Limb (tissue), 2 donors: ENCODE results near the gene ASPSCR1.

Source experiments
- DNase-seq, 2 donors: peaks; one replicate each; pipeline ENCODE4 v3.0.0-alpha.2; 2016; ENCODE audit errors: extremely low spot score in 2 of 2

ASPSCR1 gene, protein sequence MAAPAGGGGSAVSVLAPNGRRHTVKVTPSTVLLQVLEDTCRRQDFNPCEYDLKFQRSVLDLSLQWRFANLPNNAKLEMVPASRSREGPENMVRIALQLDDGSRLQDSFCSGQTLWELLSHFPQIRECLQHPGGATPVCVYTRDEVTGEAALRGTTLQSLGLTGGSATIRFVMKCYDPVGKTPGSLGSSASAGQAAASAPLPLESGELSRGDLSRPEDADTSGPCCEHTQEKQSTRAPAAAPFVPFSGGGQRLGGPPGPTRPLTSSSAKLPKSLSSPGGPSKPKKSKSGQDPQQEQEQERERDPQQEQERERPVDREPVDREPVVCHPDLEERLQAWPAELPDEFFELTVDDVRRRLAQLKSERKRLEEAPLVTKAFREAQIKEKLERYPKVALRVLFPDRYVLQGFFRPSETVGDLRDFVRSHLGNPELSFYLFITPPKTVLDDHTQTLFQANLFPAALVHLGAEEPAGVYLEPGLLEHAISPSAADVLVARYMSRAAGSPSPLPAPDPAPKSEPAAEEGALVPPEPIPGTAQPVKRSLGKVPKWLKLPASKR

DNA sequence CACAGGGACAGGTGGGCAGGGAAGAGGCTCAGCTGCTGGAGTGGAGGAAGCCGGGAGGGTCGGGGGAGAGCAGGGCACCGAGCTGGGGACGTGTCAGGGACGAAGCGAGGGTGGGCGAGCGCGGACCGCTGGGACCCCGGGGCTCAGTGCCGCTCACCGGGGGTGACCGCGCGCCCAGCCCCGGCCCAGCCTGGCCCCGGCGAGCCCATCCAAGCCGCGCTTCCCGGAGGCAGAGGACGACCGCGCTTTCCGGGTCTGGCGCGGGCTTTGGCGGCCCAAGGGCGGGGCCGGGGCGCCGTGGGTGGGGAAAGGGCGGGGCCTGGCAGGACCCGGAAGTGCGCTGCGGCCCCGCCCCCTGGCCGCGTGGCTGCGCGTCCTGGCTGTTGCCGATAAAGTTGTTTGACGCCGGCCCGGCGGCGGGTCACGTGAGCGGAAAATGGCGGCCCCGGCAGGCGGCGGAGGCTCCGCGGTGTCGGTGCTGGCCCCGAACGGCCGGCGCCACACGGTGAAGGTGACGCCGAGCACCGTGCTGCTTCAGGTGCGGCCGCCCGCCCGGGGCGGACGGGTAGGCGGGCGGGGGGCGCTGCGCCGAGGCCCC is at the start of gene ASPSCR1:
Gene ASPSCR1 (plus strand): TSS at position 419 of the 598 bp plus-strand sequence. CDS start 18 bp downstream, at position 437.
- DNase-seq, result peak; percentile 91 to 97

DNA sequence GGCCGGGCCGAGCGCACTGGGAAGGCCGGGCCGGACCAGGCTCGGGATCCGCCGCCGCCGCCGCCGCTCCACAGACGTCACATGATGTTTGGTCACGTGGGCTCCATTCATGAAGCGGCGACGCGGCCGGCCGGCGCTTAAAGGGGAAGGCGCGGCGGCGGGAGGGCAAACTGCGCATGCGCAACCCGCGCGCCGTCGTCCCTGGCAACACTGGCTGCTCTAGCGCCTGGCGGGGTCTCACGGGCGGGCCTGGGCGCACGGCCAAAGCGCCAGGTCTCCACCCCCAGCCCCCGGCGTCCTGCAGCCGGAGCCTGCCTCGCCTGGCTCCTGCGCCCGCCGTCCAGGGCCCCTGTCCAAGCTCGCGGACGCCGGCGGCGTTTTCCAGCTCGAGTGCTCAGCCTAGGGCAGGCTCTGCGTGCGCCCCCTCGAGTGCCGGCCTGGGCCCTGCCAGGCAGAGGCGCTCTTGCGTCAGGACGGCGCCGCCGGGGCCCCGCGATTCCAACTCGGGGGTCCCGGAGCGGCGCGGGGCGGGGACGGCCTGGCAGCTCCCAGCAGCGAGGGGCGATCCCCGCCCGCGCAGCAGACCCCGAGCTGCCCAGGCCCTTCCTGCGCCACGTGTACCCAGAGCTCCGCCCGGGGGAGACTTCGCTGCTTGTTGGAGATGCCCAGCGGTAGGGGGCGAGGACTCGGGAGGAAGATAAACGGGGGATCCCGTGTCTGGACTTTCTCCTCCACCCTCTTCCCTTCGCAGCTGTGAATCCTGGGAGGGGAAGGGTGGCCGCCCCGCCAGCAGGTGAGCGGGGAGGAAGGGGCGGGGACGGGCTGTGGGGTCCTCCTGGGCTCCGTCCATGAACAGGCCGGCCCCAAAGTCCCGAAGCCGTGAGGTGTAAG is 49.5 kb upstream of the ASPSCR1 start, which contains the start of gene MAFG:
Gene MAFG (minus strand): TSS at position 83 of the 891 bp plus-strand sequence. CDS start 4,550 bp downstream, outside the sequence.
- DNase-seq, result peak; percentile 95 to 98

DNA sequence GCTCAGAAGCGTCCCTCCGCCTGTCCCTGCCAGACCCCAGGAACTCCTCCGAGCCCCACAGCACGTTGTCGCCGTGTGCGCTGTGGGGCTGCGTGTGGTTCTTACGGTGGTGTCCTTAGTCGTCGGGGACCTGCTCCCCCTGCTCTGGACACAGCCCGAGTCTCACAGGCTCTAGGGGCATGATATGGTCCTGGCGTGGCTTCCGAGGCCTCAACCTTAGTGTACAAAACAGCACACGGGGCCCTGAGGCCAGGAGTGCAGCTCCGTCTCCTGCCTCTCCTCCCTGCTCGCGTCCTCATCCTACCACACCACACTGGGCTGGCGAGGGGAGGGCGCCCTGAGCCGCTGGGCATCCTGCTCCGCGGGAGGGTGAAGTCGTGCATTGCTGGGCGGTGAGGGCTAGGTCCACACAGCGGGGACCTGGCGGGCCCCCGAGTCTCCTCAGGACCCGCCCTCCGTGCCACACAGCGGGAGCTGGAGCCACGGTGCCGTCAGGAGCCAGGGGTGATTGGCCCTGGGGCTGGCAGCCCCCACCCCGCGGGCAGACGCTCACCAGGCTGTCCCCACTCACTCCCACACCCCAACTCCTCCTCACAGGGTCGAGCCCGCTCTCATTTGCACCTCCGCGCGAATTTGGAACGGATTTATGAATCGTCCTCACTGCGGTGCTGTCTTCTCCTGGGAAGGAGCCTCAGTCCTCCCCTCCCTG is 48.7 kb upstream of the ASPSCR1 start:
- no peak for DNase-seq

DNA sequence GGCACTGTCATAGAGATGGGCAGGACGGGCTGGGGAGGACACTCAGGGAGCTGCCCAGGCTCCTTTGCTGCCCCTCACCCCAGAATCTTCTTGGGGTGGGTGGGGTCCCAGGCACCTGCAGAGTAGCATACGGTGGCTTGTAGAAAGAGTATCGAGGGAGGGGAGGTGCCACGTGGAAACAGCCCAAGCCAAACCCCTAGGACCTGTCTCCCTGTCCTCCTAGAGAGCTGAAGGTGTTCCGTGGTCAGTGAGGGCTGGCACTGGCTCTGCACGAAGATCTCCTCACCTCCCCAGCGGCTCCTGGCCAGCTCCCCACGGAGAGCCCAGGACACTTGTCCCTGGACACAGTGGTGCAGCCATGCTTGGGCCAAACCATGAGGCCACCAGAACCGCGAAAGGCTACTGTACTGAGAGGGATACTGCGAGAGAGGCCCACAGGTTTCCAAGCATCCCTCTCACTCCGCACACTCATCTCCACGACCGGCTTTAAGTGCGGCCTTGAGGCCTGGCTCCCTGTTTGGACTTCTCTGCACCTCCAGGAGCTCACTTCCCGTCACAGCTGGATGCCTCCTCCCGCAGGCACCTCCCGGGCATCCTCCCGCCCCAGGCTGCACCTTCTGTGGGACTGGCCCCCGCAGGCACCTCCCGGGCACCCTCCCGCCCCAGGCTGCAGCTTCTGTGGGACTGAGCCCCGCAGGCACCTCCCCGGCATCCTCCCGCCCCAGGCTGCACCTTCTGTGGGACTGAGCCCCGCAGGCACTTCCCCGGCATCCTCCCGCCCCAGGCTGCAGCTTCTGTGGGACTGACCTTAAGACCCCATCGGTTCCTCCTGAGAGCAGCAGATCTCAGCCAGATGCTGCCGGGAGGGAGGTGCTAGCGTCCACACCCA is 47.9 kb upstream of the ASPSCR1 start:
- DNase-seq, result no peak

DNA sequence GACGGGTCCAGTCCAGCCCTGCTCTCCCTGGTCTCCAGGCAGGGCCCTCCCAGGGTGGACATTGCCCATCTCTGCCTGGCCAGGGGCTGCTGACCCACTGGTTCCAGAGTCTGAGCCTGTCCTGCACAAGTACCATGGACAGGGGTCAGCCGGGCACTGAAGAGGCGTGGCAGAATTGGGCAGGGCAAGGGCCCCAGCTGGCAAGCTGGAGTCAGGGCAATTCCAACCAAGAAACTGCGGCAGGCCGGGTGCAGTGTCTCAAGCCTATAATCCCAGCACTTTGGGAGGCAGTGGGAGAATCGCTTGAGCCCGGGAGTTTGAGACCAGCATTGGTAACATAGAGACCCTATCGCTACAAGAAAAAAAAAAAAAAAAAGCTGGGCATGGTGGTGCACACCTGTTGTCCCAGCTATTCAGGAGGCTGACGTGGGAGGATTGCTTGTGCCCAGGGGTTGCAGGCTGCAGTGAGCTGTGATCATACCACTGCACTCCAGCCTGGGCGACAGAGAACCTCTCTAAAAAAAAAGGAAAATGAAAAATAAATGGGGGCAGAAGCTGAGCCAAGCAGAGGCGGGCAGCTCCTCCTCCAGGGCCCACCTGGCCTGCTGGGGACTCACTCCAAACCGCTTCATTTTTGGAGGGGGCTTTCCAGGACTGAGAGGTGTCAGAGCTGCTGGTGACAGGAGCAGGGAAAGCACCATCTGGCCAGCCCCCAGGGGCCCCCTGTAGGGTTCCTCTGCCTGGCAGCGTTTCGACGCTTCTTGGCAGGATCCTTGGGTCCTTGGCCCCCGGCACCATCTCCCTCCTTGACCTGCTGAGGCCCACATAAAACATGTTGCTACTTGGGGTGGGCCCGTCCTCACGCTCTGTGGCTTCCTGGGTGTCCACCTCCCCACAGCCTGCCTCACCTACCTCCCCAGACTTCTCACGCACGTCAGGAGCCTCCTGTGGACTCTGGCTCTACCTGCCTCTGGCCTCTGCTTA is 47.0 kb upstream of the ASPSCR1 start:
- DNase-seq, result no peak

DNA sequence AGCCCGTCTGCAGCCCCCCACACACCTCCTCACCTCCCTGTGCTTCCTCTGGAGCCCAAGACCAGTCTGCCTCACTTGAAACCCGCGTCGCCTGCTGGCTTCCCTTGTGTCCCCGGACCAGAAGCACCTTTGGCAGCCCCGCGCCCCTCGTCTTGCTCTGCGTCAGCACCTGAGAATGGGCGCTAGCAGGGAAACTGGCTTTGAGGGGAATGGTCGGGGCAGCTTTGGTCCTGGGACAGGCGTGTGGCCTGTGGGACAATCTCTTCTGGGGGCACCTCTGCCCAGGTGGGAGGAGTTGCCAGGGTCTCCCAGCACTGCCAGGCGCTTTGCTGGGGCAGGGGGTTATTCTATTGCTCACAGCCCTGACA is 46.3 kb upstream of the ASPSCR1 start:
- no peak for DNase-seq

DNA sequence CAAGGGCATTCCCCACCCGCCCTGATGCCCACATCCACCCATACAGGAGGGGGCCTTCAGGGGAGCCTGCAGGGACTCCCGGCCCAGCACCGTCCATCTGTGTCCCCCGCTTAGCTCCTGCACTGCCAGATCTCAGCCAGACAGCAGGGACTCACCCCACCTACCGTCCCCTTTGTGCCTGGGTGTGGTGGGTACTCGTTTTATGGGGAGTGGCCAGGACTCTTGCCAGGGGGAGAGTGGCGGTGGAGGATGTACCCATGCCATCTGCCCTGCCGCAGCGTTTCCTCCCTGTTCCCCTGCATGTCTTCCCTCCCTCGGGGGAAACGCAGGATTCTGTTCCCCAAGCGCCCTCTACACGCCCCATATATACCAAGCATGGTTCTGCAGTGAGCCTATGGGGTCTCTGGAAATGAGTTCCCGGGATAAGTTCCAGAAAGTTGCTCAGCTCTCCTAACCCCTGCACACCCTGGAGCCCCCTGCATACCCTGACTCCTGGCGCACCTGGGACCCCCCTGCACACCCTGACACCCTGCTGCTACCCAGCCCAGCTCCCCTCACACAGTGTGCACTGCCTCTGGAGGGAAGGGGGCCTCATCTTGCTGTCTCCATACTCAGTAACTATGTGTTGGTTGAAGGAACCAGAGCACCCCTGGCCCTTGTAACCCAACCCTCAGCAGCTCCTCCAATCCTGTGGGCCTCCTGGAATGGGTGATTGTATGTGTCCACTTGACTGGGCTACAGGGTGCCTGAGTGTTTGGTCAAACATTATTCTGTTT is 45.7 kb upstream of the ASPSCR1 start:
- no peak for DNase-seq

DNA sequence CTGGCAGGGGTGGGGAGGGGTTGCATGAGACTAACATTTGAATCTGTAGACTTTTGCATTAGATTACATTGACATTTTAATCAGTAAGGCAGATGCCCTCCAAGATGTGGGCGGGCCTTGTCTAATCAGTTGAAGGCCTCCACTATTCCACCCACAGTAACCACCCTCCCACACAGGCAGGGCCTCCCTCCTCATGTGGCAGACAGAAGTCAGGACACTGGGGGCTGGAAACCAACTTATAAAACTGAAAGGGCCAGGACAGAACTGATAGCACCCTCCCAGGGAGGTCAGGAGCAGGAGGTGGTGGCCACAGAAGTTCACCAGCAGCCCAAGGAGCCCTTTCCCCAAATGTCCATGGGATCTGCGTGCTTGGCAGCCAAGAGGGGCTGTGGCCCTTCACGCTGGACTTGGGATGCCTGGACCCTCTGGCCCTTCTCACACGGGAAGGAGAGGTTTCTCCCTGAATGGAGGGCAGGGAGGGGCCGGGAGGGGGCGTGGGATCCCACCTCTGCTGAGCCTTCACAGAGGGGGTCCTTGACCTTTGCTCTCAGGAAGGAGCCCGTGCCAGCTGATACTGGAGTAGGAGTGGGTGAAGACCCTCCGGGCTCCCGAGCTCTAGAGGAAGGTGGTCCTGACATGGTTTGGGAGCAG is 45.0 kb upstream of the ASPSCR1 start:
- DNase-seq, result no peak

DNA sequence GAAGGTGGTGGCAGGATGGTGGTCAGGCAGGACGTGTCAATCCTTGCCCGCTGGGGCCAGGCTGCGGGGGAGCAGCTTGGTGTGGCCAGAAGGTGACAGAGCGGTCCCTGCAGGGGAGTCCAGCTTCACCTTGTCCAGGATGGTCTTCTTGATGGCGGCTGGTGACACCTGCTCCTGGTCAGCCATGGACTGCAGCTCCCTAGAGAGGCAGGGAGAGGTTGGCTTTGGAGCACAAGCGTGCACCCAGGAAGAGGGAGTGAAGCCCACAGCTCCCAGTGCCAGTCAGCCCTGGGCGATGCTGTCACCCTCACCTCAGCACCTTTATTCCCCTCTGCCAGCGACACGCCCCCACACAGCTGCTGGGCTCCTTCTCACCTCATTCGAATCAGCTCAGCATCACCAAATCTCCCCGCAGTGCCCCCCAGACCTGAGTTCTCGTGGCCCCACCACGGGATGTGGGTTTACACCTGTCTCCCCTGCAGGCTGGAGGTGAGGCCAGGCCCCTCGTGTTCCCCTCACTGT is 44.2 kb upstream of the ASPSCR1 start:
- no peak for DNase-seq

DNA sequence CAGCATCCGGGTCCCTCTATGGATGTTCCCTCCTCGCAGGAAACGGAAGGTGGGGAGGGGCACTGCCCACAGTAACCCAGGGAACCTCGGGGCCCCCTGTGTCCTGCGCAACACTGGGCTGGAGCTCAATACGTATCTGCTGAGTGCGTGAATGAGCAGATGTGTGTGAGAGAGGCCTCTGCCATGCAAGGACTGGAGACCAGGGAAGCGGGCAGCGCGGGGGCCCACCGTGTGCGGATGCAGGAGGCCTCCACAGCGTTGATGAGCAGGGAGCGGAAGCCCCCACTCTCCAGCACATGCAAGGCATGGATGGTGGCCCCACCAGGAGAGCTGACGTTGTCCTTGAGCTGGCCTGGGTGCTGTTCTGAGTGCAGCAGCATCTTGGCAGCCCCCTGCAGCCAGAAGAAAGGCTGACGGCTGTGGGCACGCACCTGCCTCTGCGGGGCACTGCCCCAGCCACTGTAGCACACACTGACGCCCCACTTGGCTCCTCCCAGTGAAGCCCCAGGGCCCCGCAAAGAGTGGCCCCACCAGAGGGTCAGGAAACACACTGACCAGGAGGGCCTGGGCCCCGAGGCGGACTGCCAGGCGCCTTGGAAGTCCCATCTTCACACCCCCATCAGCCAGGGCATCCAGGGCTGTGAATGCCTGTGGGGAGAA is 43.2 kb upstream of the ASPSCR1 start:
- DNase-seq, result no peak

DNA sequence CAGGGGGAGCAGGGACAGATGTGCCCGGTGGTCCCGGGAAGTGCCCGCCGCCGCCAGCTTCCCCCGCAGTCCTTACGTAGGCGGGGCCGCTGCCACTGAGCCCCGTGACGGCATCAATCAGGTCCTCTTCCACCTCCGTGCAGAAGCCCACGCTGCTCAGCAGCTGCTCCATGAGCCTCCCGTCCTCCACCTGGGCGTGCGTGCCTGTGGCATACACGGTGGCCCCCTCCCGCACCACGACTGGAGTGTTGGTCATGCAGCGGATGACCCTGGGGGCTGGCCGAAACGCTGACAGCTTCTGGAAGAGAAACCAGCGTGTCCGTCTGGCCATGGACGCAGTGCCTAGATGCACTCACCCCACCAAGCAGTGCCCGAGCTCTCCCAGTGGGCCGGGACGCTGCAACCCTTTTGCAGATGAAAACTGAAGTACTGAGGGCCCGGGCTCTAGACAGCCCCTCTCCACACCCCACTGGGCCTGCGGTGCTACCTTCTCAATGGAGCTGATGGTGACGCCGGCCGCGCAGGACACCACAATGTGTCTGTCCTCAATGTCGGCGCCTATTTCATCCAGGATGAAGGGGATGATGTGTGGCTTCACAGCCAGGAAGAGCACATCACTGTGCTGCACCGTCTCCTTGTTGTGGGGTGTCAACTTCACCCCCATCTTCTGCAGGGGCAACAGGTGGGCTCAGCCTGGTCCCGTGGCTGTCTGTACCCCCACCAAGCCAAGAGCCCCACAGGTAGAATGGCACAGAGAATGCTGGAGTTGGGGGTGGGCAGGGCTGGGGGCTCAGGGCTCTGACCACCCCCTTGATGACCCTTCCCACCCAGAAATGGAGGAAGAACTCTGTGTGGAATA is 42.4 kb upstream of the ASPSCR1 start:
- DNase-seq, result no peak

DNA sequence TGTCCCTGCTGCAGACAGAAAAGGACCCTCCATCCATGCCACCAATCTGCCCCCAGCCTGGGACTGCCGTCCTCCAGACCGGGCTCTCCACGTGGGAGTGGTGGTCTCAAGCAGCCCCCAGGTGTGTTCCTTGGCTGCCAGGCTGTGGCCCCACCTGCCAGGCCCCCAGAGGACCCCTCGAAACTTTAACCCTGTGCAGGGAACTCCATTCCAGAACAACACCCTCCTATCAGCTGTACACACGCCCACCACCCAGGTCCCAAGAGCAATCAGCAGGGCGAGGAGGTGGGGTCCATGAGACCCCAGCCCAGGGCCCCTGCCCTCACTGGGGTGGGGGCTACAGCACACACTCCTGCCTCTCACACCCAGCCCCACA is 41.7 kb upstream of the ASPSCR1 start:
- DNase-seq, result no peak

DNA sequence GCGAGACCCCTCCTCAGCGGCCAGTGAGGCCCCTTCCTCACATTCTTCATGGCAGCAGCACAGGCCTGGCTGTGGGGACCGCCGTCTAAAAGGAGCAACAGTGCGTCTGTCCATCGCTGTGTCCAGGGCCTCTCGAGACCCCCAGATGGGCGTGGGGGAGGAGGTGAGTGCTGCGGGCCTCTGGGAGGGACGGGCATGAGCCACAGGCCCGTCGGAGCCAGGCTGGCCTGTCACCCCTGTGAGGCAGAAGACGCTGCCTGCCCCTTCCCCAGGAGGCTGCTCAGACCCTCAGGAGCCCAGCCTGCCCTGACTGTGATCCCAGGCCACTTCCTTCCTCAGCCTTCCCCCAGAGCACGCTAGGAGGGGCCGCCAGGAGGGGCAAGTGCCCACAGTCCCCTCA is 38.2 kb upstream of the ASPSCR1 start:
- no peak for DNase-seq

DNA sequence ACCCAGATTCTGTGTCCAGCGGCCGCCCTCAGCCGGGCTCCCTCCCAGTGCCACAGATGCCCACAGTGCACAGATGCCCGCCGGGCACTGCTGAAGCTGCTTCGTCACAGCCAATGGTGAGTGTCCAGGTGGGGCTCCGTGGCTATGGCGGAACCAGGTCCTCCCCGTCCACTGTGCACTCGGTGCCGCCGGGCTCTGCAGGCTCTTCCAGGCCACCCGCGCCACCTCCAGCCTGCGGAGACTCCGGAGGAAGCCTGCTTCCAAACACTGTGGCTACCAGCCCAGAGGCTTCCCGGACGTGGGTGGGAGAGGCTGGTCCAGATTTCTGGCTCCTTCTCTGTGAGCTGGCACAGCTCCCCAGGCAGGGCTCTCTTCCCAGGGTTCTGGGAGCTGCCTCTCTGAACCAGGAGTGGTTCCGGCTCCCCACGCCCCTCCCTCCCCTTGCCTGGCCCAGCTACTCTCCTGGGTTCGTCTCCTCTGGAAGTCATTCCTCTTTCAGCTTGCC is 37.5 kb upstream of the ASPSCR1 start:
- no peak for DNase-seq
